Activated CD4-positive, alpha-beta T cell treated with anti-CD3 and anti-CD28 coated beads for 1 hour (primary cell): Measurements from ENCODE around the gene AMBP.
"Not testable (repeated sequence)": the region's sequence is repeated elsewhere in the genome, so short reads cannot be mapped to it uniquely, and the experiment has no call there.

Experiments
- DNase-seq: peaks from one replicate; pipeline ENCODE4 v3.0.0-alpha.2; 2020

AMBP gene

GRCh38 chr9:114050226-114050568, 27.9 kb downstream of the AMBP start:
- no peak for DNase-seq

- no peak for DNase-seq
Measured at GRCh38 chr9:114049441-114050225, 28.5 kb downstream of the AMBP start.

GRCh38 chr9:114048533-114049415, 29.3 kb downstream of the AMBP start:
- DNase-seq, result no peak

GRCh38 chr9:114047717-114048116, 30.4 kb downstream of the AMBP start:
- no peak for DNase-seq

GRCh38 chr9:114046875-114047274, 31.2 kb downstream of the AMBP start:
- no peak for DNase-seq

GRCh38 chr9:114046237-114046755, 31.8 kb downstream of the AMBP start:
- DNase-seq, result no peak

- DNase-seq, result not testable (repeated sequence)
Measured at GRCh38 chr9:114043660-114044059, 34.4 kb downstream of the AMBP start.

- no peak for DNase-seq
Measured at GRCh38 chr9:114039484-114039883, 38.6 kb downstream of the AMBP start.

GRCh38 chr9:114038724-114039313, 39.3 kb downstream of the AMBP start:
- DNase-seq, result no peak

- no peak for DNase-seq
Measured at GRCh38 chr9:114037961-114038723, 40.0 kb downstream of the AMBP start.

GRCh38 chr9:114037249-114037648, 40.9 kb downstream of the AMBP start:
- DNase-seq, result no peak

GRCh38 chr9:114035845-114036801, 42.0 kb downstream of the AMBP start:
- no peak for DNase-seq

- no peak for DNase-seq
Measured at GRCh38 chr9:114035221-114035844, 42.8 kb downstream of the AMBP start.

- no peak for DNase-seq
Measured at GRCh38 chr9:114034661-114035062, 43.4 kb downstream of the AMBP start.

- DNase-seq, result no peak
Measured at GRCh38 chr9:114034196-114034595, 43.9 kb downstream of the AMBP start.

- DNase-seq, result no peak
Measured at GRCh38 chr9:114033397-114034103, 44.5 kb downstream of the AMBP start.

GRCh38 chr9:114031948-114032840, 45.9 kb downstream of the AMBP start:
- DNase-seq, result no peak

GRCh38 chr9:114031037-114031630, 47.0 kb downstream of the AMBP start:
- DNase-seq, result no peak

- DNase-seq, result no peak
Measured at GRCh38 chr9:114030364-114030763, 47.7 kb downstream of the AMBP start.
